K562 (cell line): Measurements from ENCODE around the gene SH2D4B. TPM values are rescaled to one million over a fixed set of nuclear protein-coding genes. Genes with fewer than 3 reads are reported as not detected.

Experiments used
- ATAC-seq: fragments of 200-7000 bp; cut with Tn5 transposase; 3 replicates; pipeline ENCODE4 v1.9.1; 2020; ENCODE audit warnings: moderate library complexity
- BruUV-seq: library from RNA; stranded (reverse); fragments of 400-500 nt; replicated peaks from 2 replicates; lab custom pipeline; 2021; lab: Mats Ljungman, UMichigan
- CTCF ChIA-PET: fragments of 300-600 bp; formaldehyde crosslinking; extraction: SDS; loops from one replicate; lab custom pipeline; 2021; ENCODE audit warnings: low intra/inter-chr PET ratio; lab: Yijun Ruan, JAX
- POLR2A ChIA-PET: fragments of 300-600, 350-650 bp; sonication (Branson Sonifier 250); formaldehyde crosslinking; extraction: SDS; loops from one replicate; lab custom pipeline; 2021; ENCODE audit warnings: antibody characterized with exemption, inconsistent platforms; lab: Yijun Ruan, JAX
- DNase-seq, 4 experiments: peaks; one replicate each; pipeline versions ENCODE4 v3.0.0 to v3.0.0-alpha.2; 2011 to 2018; ENCODE audit warnings: low spot score in 3 of 4, mixed read lengths in 3 of 4; ENCODE audit errors: extremely low read depth in 1 of 4
- FAIRE-seq: peaks from 2 replicates; lab custom pipeline; 2011; peaks lifted over from hg19 to GRCh38; lab: Jason Lieb, UNC
- H2AFZ ChIP-seq: 2 replicates; pipeline ENCODE4 v1.6.0; 2011; ENCODE audit warnings: low read depth, low read length, control low read depth, inconsistent platforms
- H3K27ac ChIP-seq: fragments of 200-600 bp; 3 replicates; pipeline ENCODE4 v1.8.0; 2011; ENCODE audit warnings: low read depth, mild to moderate bottlenecking, control low read depth, inconsistent platforms, low read length, moderate library complexity, mixed read lengths; ENCODE audit errors: extremely low read depth
- H3K27me3 ChIP-seq, 2 experiments: fragments of 300-600 bp in 1 of 2; 2 replicates in 1 of 2; 3 replicates in 1 of 2; pipeline versions ENCODE4 v1.6.0 to v1.8.0; 2011; ENCODE audit warnings: inconsistent platforms in 2 of 2, low read length in 2 of 2, mild to moderate bottlenecking in 1 of 2, mixed read lengths in 1 of 2, moderate library complexity in 1 of 2; ENCODE audit not compliant: control insufficient read depth in 2 of 2, insufficient read depth in 2 of 2
- H3K36me3 ChIP-seq: fragments of 300-600 bp; 3 replicates; pipeline ENCODE4 v1.8.0; 2011; ENCODE audit warnings: mild to moderate bottlenecking, low read length, inconsistent platforms; ENCODE audit not compliant: control insufficient read depth, insufficient read depth
- H3K4me1 ChIP-seq, 2 experiments: fragments of 200-600 bp in 1 of 2; replicated peaks in 1 of 2; 2 replicates in 1 of 2; 3 replicates in 1 of 2; pipeline versions ENCODE4 v1.5.1 to v1.8.0; 2011; ENCODE audit warnings: inconsistent platforms in 2 of 2, low read length in 2 of 2, mild to moderate bottlenecking in 1 of 2, mixed read lengths in 1 of 2, moderate library complexity in 1 of 2; ENCODE audit not compliant: control insufficient read depth in 2 of 2, insufficient read depth in 2 of 2
- H3K4me2 ChIP-seq: 2 replicates; pipeline ENCODE4 v1.6.1; 2011; ENCODE audit warnings: low read length, control low read depth, inconsistent platforms, mixed read lengths; ENCODE audit not compliant: insufficient read depth
- H3K4me3 ChIP-seq: fragments of 200-600 bp; sonication (generic), shearing (Covaris generic); 2 replicates; pipeline ENCODE4 v1.5.1; 2016; ENCODE audit warnings: control low read depth, inconsistent platforms
- H3K79me2 ChIP-seq: fragments of 200-600 bp; 3 replicates; pipeline ENCODE4 v1.8.0; 2011; ENCODE audit warnings: low read length, inconsistent platforms; ENCODE audit not compliant: control insufficient read depth, insufficient read depth
- H3K9ac ChIP-seq, 2 experiments: 2 replicates each; pipeline versions ENCODE4 v1.6.0 to v1.6.1; 2011; ENCODE audit warnings: low read depth in 2 of 2, low read length in 2 of 2, control low read depth in 1 of 2, inconsistent platforms in 1 of 2, mild to moderate bottlenecking in 1 of 2, mixed read lengths in 1 of 2; ENCODE audit not compliant: insufficient read depth in 1 of 2
- H3K9me1 ChIP-seq: one replicate; pipeline ENCODE4 v1.6.0; 2011; ENCODE audit warnings: inconsistent platforms, mild to moderate bottlenecking, low read length, moderate library complexity; ENCODE audit not compliant: control insufficient read depth, insufficient read depth
- H3K9me3 ChIP-seq: replicated peaks from 2 replicates; pipeline ENCODE4 v1.5.1; 2011; ENCODE audit warnings: low read depth, low read length, inconsistent platforms; ENCODE audit not compliant: control insufficient read depth, insufficient read depth
- H4K20me1 ChIP-seq: replicated peaks from 2 replicates; pipeline ENCODE4 v1.6.1; 2011; ENCODE audit warnings: low read length, inconsistent platforms, mixed read lengths; ENCODE audit not compliant: control insufficient read depth, insufficient read depth
- CBX5 ChIP-seq: IDR thresholded peaks from 2 replicates; pipeline ENCODE4 v1.6.1; 2014; ENCODE audit warnings: low read depth, borderline replicate concordance
- CHCHD3 ChIP-seq: fragments of 250-450 bp; sonication (Bioruptor Pico); IDR thresholded peaks from 2 replicates; pipeline ENCODE4 v2.1.2; 2022; ENCODE audit warnings: mild to moderate bottlenecking
- ETS2 ChIP-seq: IDR thresholded peaks from 2 replicates; pipeline ENCODE4 v1.6.1; 2016; ENCODE audit warnings: borderline replicate concordance, missing genetic modification characterization, mild to moderate bottlenecking, moderate library complexity, missing compliant biosample characterization; ENCODE audit not compliant: poor library complexity, severe bottlenecking
- HNRNPUL1 ChIP-seq: fragments of 200-400 bp; formaldehyde crosslinking; IDR thresholded peaks from 2 replicates; pipeline ENCODE4 v1.6.1; 2017; ENCODE audit warnings: low read length
- PTBP1 ChIP-seq: fragments of 200-400 bp; formaldehyde crosslinking; IDR thresholded peaks from 2 replicates; pipeline ENCODE4 v1.6.1; 2017; ENCODE audit warnings: low read depth, low read length
- RBM34 ChIP-seq: fragments of 200-400 bp; formaldehyde crosslinking; IDR thresholded peaks from 2 replicates; pipeline ENCODE4 v1.6.1; 2018; ENCODE audit warnings: low read length, borderline replicate concordance; ENCODE audit not compliant: insufficient read depth
- TSC22D4 ChIP-seq: fragments of 450-650 bp; IDR thresholded peaks from 2 replicates; pipeline ENCODE4 v1.6.1; 2016; ENCODE audit warnings: missing genetic modification characterization, missing biosample characterization, control low read depth
- WGBS: fragments of 100-300 bp; shearing (Covaris generic); methylation state at CpG from one replicate; pipeline ENCODE4 v1.1.6; 2016; ENCODE audit warnings: low coverage, mixed read lengths; ENCODE audit not compliant: insufficient coverage; ENCODE audit errors: missing lambda C conversion rate; 5-methylcytosine and 5-hydroxymethylcytosine counted together
- in situ Hi-C: fragments of 300-500 bp; cut with MboI; formaldehyde crosslinking; loops from 4 replicates; pipeline ENCODE4 v1.15.0; 2018; ENCODE audit warnings: inconsistent platforms, mixed read lengths
- intact Hi-C: fragments of 100-400 bp; cut with micrococcal nuclease; formaldehyde crosslinking; loops from 2 replicates; pipeline ENCODE4 v1.14.2; 2022
- polyA plus RNA-seq, 8 experiments: library from polyadenylated mRNA; depleted of rRNA in 4 of 8; stranded (reverse) in 5 of 8; unstranded in 3 of 8; fragments of >200 nt; fragmentation: Nextera tagmentation in 2 of 8; fragmentation: Illumina TruSeq in 1 of 8; extraction: Ambion mirVana in 2 of 8; extraction: Trizol in 1 of 8; gene quantifications; 2 replicates each; pipeline versions ENCODE4 v1.2.1 to v1.2.3, GENCODE V29; 2011 to 2014; ENCODE audit warnings: inconsistent platforms in 1 of 8, missing spikeins in 1 of 8
- total RNA-seq, 7 experiments: library from RNA; depleted of rRNA in 6 of 7; stranded (reverse); fragments of >200 nt in 6 of 7; fragmentation: Illumina TruSeq in 2 of 7; extraction: Trizol in 2 of 7; gene quantifications; 2 replicates each; pipeline versions ENCODE4 v1.2.1 to v1.2.3, GENCODE V29; 2011 to 2021; ENCODE audit warnings: low replicate concordance in 1 of 7
- TF ChIP-seq, protein P1 (sequence below): fragments of 250-450 bp; sonication (Bioruptor Pico); IDR thresholded peaks from 2 replicates; pipeline ENCODE4 v1.5.0; 2021
- TF ChIP-seq, protein P2 (sequence below): IDR thresholded peaks from 2 replicates; pipeline ENCODE4 v1.6.1; 2016; ENCODE audit warnings: missing genetic modification characterization, missing compliant biosample characterization
- TF ChIP-seq, protein P3 (sequence below): fragments of 200-800 bp; sonication (Bioruptor generic); IDR thresholded peaks from 2 replicates; pipeline ENCODE4 v1.6.1; 2017; ENCODE audit warnings: missing genetic modification characterization, missing compliant biosample characterization
- TF ChIP-seq, protein P4 (sequence below), 2 experiments: fragments of 450-650 bp in 1 of 2; IDR thresholded peaks; 2 replicates each; pipeline ENCODE4 v1.6.1; 2011 to 2017; ENCODE audit warnings: low read depth in 2 of 2, antibody characterized with exemption in 1 of 2, borderline replicate concordance in 1 of 2, low read length in 1 of 2, mild to moderate bottlenecking in 1 of 2, mixed read lengths in 1 of 2; ENCODE audit not compliant: control insufficient read depth in 1 of 2

The SH2D4B gene
- total and polyA plus RNA-seq, 9 of the 15 experiments (the other 6 are each of a cell fraction or from before 2014, with no cell fraction given), result 0.03 to 0.14 (median 0.04) TPM; not detected in 4

DNA sequence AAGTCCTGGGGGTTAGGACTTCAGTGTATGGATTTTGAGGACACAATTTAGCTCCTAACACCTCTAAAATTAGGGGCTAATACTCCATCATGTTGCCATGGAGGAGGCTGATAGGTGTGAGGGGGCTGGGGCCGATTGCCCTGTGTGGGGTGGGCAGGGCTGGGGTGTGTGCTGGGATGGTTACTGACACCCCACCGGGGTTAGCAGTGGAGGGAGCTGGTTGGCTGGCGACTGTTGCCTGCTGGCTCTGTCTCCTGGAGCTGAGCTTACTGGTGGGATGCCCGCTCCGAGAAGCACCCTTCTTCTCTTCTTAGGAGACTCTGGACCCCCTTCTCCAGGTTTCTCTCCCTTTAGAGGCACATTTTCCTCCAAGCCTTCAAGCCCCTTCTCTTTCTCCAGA, 22.2 kb upstream of the SH2D4B start:
- intact Hi-C loops, result no loop called here
- DNase-seq (no peak), FAIRE-seq (no peak), ATAC-seq (no peak)
- Histone ChIP-seq H3K9ac (no peak overlapping the region), H3K9me3 (no peaks in the 10 kb centered on the region), H3K27ac (no peak overlapping the region), H4K20me1 (no peaks in the 10 kb centered on the region; the same call in 1 of the 2 replicates), H3K4me2 (no peak overlapping the region), H3K9me1 (no peaks in the 10 kb centered on the region), H3K36me3 (peaks cover 87% of the 10 kb centered on the region), H2AFZ (no peak overlapping the region), H3K4me1 (peaks cover 0 to 11% of the 10 kb centered on the region in 2 experiments; a peak in 1 of 5 replicates), H3K79me2 (no peaks in the 10 kb centered on the region), H3K4me3 (no peak overlapping the region), H3K27me3 (no peaks in the 10 kb centered on the region)
- 95% methylated on average over 3 of the region's 5 CpGs for WGBS
- ChIA-PET POLR2A (interaction anchor here (0.7 kb wide), 1 partner anchor 12 kb away, joined by 3 read pairs; no protein-coding TSS in a partner anchor), CTCF (no interaction called here)
- no TSS peak for BruUV-seq
- TF ChIP-seq, protein P1, sequence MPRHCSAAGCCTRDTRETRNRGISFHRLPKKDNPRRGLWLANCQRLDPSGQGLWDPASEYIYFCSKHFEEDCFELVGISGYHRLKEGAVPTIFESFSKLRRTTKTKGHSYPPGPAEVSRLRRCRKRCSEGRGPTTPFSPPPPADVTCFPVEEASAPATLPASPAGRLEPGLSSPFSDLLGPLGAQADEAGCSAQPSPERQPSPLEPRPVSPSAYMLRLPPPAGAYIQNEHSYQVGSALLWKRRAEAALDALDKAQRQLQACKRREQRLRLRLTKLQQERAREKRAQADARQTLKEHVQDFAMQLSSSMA (CRISPR knock-in tag), result no peak
- TF ChIP-seq ETS2 (tag) (no peak), PTBP1 (no peak), CHCHD3 (CRISPR knock-in tag) (no peak), TSC22D4 (tag) (no peak), HNRNPUL1 (no peak), CBX5 (no peak), RBM34 (no peak)
- TF ChIP-seq, protein P2, sequence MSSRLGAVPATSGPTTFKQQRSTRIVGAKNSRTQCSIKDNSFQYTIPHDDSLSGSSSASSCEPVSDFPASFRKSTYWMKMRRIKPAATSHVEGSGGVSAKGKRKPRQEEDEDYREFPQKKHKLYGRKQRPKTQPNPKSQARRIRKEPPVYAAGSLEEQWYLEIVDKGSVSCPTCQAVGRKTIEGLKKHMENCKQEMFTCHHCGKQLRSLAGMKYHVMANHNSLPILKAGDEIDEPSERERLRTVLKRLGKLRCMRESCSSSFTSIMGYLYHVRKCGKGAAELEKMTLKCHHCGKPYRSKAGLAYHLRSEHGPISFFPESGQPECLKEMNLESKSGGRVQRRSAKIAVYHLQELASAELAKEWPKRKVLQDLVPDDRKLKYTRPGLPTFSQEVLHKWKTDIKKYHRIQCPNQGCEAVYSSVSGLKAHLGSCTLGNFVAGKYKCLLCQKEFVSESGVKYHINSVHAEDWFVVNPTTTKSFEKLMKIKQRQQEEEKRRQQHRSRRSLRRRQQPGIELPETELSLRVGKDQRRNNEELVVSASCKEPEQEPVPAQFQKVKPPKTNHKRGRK (tag), result no peak
- TF ChIP-seq, protein P3, sequence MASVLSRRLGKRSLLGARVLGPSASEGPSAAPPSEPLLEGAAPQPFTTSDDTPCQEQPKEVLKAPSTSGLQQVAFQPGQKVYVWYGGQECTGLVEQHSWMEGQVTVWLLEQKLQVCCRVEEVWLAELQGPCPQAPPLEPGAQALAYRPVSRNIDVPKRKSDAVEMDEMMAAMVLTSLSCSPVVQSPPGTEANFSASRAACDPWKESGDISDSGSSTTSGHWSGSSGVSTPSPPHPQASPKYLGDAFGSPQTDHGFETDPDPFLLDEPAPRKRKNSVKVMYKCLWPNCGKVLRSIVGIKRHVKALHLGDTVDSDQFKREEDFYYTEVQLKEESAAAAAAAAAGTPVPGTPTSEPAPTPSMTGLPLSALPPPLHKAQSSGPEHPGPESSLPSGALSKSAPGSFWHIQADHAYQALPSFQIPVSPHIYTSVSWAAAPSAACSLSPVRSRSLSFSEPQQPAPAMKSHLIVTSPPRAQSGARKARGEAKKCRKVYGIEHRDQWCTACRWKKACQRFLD, result no peak
- TF ChIP-seq, protein P4, sequence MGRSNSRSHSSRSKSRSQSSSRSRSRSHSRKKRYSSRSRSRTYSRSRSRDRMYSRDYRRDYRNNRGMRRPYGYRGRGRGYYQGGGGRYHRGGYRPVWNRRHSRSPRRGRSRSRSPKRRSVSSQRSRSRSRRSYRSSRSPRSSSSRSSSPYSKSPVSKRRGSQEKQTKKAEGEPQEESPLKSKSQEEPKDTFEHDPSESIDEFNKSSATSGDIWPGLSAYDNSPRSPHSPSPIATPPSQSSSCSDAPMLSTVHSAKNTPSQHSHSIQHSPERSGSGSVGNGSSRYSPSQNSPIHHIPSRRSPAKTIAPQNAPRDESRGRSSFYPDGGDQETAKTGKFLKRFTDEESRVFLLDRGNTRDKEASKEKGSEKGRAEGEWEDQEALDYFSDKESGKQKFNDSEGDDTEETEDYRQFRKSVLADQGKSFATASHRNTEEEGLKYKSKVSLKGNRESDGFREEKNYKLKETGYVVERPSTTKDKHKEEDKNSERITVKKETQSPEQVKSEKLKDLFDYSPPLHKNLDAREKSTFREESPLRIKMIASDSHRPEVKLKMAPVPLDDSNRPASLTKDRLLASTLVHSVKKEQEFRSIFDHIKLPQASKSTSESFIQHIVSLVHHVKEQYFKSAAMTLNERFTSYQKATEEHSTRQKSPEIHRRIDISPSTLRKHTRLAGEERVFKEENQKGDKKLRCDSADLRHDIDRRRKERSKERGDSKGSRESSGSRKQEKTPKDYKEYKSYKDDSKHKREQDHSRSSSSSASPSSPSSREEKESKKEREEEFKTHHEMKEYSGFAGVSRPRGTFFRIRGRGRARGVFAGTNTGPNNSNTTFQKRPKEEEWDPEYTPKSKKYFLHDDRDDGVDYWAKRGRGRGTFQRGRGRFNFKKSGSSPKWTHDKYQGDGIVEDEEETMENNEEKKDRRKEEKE (IDR thresholded peaks at IDR 0.05; ENCODE audit: borderline replicate concordance in 1 of 2, control insufficient read depth in 1 of 2, low read depth in 2 of 2, low read length in 1 of 2), result no peak
- in situ Hi-C loops, result no loop called here
